Epithelial cell of proximal tubule (primary cell): Measurements from ENCODE around the gene ITPA. TPM values are rescaled to one million over a fixed set of nuclear protein-coding genes. Genes with fewer than 3 reads are reported as not detected.

Source experiments
- DNase-seq: peaks from one replicate; pipeline ENCODE4 v3.0.0-alpha.2; 2011; ENCODE audit warnings: low read depth
- H3K4me3 ChIP-seq: 2 replicates; pipeline ENCODE4 v1.5.1; 2011; ENCODE audit warnings: low read depth, mild to moderate bottlenecking, low read length
- total RNA-seq: library from RNA; depleted of rRNA; stranded (reverse); fragments of >200 nt; gene quantifications from 2 replicates; pipeline ENCODE4 v1.2.3, GENCODE V29; 2015
- TF ChIP-seq, protein P1 (sequence below): conservative IDR thresholded peaks from 2 replicates; pipeline ENCODE4 v1.5.1; 2012; ENCODE audit warnings: low read depth, mild to moderate bottlenecking, low read length

Gene ITPA
- total RNA-seq: 68.3 and 106 TPM in 2 replicates

DNA sequence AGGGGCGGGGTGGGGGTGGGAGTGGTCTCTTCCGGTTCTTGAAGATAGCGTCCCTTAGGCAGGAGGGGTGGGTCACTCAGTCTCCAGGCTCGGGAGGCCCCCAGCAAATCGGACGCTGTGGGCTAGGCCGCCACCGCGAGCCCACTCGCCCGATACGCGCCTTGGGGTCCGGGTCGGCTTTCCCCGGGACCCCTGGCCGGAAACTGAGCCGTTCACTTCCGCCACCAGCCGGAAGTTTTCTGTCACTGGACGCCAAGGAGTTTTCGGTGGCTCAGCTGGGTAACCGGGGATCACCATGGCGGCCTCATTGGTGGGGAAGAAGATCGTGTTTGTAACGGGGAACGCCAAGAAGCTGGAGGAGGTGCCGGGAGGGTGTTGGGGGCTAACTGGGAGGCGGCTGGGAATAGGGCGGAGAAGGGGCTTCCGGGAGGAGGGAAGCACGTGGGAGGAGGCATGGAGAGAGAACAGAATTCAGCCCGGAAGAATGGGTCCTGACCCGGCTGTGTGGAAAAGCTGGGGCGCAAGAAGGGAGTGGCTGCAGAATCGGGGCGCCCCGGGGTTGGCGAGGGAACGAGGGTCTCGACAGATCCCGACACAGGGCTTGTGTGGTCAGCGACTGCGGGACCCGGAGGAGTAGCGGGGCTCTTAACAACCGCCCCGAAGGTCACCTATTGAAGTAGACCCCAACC lies at the start of gene ITPA:
Gene ITPA (plus strand): TSS at position 242 of the 689 bp plus-strand sequence. CDS start 54 bp downstream, at position 296.
- no peak for DNase-seq
- H3K4me3 ChIP-seq: peak within 1 kb of the TSS; percentile 86
- TF ChIP-seq, protein P1, sequence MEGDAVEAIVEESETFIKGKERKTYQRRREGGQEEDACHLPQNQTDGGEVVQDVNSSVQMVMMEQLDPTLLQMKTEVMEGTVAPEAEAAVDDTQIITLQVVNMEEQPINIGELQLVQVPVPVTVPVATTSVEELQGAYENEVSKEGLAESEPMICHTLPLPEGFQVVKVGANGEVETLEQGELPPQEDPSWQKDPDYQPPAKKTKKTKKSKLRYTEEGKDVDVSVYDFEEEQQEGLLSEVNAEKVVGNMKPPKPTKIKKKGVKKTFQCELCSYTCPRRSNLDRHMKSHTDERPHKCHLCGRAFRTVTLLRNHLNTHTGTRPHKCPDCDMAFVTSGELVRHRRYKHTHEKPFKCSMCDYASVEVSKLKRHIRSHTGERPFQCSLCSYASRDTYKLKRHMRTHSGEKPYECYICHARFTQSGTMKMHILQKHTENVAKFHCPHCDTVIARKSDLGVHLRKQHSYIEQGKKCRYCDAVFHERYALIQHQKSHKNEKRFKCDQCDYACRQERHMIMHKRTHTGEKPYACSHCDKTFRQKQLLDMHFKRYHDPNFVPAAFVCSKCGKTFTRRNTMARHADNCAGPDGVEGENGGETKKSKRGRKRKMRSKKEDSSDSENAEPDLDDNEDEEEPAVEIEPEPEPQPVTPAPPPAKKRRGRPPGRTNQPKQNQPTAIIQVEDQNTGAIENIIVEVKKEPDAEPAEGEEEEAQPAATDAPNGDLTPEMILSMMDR: no peak

DNA sequence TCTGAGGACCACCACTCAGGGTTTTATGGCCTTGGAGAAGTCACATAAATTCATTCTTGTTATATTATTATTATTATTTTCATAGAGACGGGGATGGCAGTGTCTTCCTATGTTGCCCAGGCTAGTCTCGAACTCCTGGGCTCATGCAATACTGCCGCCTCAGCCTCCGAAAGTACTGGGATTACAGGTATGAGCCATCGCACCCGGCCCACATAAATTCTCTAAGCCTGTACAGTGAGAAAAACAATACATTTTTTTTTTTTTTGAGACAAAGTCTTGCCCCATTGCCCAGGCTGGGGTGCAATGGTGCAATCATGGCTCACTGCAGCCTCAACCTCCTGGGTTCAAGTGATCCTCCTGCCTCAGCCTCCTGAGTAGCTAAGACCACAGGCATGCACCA lies 48.9 kb upstream of the ITPA start:
- TF ChIP-seq, protein P1: no peak
- DNase-seq: no peak
- H3K4me3 ChIP-seq: peak overlapping the region; percentile 65

DNA sequence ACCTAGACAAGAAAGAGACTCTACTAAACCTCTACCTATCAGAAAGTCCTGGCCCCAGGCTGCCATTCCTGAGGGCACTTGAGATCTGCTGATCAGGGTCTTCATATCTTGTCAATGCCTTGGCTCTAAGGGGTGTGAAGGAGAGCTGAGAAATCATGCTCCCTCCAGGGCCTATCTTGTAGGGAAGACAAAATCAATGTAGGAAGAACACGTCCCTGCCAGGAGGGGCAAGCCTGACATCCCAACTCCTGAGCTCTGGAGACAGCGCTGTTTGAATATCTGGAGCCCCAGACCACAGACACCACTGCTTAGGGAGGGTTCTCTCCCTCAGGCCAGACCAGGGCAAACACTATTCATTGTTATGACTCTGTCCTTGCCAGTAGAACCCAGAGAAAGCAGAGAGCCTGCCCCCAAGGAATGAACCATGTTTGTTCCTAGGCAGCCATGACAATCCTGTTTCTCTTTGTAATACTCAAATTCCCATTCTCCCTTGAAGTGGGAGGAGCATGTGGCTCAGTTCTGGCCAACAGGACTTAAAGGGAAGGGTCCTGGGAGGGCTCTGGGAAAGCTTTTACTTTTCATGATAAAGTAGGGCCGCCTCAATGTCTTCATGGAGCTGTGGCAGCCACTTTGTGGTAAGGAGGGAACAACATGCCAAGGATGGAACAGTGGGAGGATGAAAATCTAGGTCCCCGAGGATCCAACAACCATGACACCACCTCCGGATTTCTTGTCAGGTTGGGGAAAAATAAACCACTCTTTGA lies 47.8 kb upstream of the ITPA start:
- no peak overlapping the region for H3K4me3 ChIP-seq
- TF ChIP-seq, protein P1: no peak
- DNase-seq: no peak

DNA sequence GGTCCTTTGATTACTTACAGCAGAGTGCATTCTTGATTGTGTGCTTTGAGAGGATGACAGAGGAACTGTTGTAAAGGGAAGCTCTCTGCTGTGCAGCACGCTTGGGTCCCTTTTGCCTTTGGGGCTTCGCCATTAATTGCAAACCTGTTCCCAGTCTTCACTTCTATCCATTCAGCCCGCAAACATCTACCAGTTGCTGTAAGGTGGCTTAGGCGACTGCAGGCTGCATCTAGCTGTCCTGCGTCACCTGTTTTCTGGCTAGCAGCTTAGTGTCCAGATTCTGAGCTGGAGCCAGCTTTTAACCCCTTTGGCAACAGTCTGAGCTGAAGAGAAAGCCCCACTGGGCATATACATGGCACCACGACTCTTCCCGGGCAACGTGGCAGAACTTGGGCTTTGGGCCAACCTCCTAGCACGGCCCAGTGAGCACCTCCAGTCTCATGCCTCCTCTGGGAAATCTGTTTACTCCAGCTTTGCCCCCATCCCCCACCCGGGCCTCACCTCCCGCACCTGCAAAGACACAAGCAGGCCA lies 47.2 kb upstream of the ITPA start:
- TF ChIP-seq, protein P1: no peak
- DNase-seq: no peak

GRCh38 chr20:3163099-3164042 lies 45.9 kb upstream of the ITPA start:
- TF ChIP-seq, protein P1: no peak
- H3K4me3 ChIP-seq: no peak overlapping the region
- no peak for DNase-seq

More for the DNA sequence above, 47.2 kb upstream of the ITPA start:
- H3K4me3 ChIP-seq: no peak overlapping the region

DNA sequence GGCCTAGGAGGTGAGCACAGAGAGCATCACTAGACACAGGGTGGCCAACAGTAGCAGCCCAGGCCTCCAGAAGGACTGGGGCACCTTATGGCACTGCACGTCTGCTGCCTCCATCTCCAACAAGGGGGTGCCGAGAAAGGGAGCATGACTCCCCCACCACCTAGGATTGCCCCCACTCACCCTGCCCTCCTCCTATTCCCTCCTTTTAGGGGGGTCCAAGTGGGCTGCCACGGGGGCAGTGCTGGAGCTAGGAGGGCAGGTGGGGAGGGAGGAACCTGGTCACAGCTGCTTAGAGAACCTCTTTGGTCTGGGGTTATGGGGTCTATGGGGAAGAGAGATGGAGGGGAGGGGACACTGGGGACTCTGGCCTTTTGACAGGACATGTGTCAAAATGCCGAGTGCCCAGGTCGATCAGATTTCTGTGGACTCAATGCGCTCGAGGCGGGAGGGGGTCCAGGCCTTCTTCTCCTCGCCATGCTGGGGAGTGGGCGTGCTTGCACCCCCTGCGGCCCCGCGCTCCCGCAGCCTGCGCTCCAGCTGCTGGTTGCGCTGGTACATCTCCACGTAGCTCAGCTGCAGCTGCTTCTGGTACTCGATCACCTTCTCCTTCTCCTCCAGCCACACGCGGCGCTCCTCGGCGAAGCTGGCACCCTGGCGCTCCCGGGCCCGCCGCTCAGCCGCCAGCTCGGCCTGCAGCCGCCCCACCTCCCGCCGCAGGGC lies 45.1 kb upstream of the ITPA start:
- TF ChIP-seq, protein P1: no peak
- DNase-seq: no peak
- no peak overlapping the region for H3K4me3 ChIP-seq
